Activated CD4-positive, CD25-positive, alpha-beta regulatory T cell treated with anti-CD3 and anti-CD28 coated beads, Interleukin-2, amount 50 U/mL, for 16 hours (primary cell): ENCODE data around the gene DYNLRB2.
A peak's percentile ranks its signal among the peaks of the same experiment; 100 is the strongest.

Experiments used
- DNase-seq: peaks from one replicate; pipeline ENCODE4 v3.0.0-alpha.2; 2020; ENCODE audit warnings: low read depth, low spot score

DYNLRB2 gene

DNA sequence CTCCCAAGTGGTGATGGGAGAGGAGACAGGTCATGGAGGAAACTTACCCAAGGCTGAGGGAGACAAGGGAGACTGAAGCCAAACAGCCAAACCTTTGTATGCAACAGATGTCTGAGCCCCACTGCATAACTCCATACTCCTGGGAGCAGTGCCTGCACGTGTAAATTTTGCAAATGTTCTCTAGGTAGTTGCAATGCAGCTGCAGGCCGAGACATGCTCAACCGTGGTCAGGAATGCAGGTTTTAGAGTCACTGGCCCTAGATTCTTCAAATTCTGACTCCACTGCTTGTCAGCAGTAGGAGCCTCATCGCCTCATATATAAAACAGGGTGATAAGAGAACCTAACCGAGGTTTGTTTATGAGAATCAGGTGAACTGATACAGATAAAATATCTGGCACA is 11.5 kb downstream of the DYNLRB2 start:
- no peak for DNase-seq

- no peak for DNase-seq
Observed at GRCh38 chr16:80554033-80554432, 13.2 kb downstream of the DYNLRB2 start.

- DNase-seq = no peak
Observed at GRCh38 chr16:80556481-80556880, 15.7 kb downstream of the DYNLRB2 start.

DNA sequence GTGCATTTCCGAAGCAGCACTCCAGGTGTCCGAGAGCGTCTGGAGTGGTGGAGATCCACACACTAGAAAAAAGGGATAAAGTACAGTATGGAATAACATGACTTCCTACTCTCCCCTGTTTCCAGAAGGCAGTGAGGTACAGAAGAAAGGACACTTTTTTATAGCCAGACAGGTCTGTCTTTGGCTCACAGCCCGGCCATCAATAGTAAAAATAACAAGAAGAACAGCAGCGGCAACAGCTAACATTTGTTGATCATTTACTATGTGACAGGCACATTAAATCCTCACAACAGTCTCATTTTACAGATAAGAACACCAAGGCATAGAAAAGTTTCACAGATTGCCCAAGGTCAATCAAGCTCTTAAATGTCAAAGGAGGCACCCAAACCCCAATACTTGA is 16.2 kb downstream of the DYNLRB2 start:
- no peak for DNase-seq

- no peak for DNase-seq
Observed at GRCh38 chr16:80559369-80559768, 18.6 kb downstream of the DYNLRB2 start.

DNA sequence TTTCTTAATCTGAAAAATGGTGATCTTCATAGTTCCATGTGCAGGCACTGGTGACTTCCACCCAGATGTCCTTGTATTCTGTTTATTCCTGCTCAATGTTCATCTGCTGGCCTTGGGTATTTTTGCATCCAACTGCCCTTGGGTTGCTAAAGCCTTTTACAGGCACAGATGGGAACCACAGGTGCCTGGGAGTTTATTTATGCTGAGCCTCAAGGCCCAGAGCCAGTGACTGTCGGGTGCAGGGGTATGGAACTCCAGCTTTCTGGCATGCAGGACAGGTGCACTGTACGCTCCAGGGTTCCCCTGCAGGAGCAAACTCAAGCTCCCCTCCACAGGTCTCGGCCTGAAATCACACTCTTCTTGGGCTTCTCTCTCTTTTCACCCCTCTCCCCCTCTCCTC is 22.3 kb downstream of the DYNLRB2 start:
- DNase-seq = no peak

DNA sequence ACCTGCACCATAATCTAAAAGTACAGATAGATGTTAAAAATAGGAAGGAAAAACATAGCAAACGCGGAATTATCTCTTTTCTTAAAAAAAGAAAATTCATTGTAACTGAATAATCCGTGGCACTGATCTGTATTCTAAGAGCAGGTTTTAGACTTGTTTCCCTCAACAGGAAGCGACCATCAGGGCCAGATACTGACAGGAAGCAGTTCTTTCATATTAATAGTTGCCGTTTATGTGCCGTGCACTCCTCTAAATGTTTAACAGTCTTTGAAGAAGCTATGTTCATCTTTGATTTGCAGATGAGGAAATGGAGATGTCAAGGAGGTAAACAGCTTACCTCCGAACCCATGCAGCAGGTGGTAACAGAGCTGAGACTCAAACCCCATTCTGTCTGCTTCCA is 23.6 kb downstream of the DYNLRB2 start:
- DNase-seq = no peak

DNA sequence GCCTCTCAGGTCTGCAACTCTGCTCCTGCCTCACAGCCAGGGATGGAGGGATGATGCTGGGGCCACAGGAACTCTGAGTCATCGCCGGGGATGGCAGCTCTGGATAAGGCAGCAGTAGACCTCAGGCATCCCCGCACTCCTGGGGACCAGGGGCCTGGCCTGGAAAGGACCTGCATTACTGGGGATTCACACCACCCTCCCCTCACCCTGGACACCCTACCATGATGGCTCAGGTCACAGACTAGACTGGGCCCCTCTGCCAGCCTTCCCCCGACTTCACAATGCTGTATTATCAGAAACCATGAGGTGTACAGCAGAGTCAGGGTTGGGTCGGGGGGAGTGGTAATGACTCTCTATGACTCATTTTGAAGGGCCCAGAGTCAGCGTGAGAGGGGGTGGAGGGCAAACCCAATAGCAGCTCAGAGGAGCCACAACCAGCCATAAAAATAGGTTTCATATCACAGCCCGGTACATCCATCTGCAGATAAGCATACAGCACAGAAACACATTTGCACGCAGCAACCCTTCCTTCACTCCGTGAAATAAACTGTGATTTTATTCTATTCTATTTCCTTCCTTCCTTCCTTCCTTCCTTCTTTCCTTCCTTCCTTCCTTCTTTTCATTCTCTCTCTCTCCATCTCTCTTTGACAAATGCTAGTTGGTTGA is 28.8 kb downstream of the DYNLRB2 start:
- peak; percentile 44 for DNase-seq

GRCh38 chr16:80570106-80570478 is 29.3 kb downstream of the DYNLRB2 start:
- DNase-seq = no peak

DNA sequence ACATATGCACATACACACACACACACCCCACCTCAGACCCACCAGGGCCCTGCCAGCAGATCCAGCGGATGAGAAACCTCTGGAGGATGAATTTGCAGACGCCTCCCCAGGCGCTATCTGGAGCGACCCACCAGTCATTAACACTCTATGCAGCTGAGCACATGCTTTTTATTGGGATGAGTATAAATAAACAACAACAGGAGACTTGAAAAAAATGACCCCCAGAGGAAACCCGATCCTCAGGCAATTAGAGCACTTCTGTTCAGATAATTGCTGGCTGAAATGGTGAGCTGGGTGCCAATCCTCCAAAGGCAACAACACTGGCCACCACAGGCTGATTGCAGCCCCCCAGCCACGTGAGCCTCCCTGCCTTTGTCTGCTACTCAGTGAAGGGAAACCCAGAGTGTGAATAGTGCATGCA is 32.9 kb downstream of the DYNLRB2 start:
- DNase-seq = no peak

- DNase-seq = no peak
Observed at GRCh38 chr16:80576343-80576912, 35.6 kb downstream of the DYNLRB2 start.

GRCh38 chr16:80577485-80578280 is 36.9 kb downstream of the DYNLRB2 start:
- no peak for DNase-seq

GRCh38 chr16:80580109-80580832 is 39.5 kb downstream of the DYNLRB2 start:
- peak; percentile 45 for DNase-seq

- DNase-seq = no peak
Observed at GRCh38 chr16:80583466-80583865, 42.7 kb downstream of the DYNLRB2 start.

DNA sequence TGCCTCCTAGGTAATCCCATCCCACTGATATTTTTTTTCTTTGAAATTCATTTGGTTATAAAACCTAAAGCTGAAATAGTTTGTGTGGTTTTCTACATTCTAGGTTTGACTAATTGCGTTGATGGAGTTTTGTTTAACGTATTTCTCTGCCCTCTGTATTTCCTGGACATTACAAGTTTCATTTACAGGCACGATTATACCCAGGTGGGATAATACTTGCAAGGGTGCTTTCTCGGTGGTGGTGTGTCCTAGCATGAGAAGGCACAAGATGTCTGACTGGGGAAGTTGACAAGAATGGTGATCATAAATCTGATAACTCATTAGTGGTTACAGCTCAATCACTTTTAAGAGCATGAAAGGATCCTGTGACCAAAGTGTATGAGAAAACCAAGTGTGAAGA is 45.0 kb downstream of the DYNLRB2 start:
- no peak for DNase-seq

DNA sequence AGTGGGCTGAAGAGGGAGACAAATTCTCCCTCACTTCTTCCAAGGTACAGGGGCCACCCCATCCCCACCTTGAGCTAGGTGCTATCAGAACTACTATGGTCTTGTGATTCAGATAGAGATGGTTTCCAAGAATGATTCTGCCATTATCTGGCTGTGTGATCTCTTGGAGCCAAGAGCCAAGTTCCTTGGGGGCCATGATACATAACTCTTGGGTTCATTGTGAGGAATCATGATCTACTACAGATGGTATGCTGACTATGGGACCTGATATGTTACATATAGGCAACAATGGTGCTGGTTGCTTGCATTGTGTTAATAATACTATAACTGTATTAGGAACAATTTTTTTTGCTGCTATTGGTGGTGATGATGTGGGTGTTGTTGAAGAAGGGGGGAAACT is 45.7 kb downstream of the DYNLRB2 start:
- DNase-seq = no peak

DNA sequence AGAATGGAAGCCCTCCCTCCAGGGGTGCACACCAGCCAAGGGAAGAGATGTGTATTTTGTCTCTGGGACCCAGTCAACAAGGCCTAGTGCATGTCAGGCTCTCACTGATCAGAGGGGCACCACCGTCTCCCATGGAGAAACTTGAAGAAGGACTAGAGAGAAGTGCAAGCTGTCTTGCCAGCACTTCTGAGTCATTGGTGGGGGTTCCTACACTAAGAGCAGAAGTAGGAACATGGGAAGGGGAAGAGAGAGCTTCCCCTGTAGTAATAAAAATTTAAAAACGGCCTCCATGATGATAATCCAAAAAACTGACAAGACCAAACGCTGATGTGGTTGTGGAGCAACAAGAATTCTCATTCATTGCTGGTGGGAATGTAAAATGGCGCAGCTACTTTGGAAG is 46.3 kb downstream of the DYNLRB2 start:
- DNase-seq = no peak

GRCh38 chr16:80591071-80591915 is 50.5 kb downstream of the DYNLRB2 start:
- no peak for DNase-seq

- no peak for DNase-seq
Observed at GRCh38 chr16:80592273-80592672, 51.5 kb downstream of the DYNLRB2 start.

- no peak for DNase-seq
Observed at GRCh38 chr16:80594756-80595155, 54.0 kb downstream of the DYNLRB2 start.

DNA sequence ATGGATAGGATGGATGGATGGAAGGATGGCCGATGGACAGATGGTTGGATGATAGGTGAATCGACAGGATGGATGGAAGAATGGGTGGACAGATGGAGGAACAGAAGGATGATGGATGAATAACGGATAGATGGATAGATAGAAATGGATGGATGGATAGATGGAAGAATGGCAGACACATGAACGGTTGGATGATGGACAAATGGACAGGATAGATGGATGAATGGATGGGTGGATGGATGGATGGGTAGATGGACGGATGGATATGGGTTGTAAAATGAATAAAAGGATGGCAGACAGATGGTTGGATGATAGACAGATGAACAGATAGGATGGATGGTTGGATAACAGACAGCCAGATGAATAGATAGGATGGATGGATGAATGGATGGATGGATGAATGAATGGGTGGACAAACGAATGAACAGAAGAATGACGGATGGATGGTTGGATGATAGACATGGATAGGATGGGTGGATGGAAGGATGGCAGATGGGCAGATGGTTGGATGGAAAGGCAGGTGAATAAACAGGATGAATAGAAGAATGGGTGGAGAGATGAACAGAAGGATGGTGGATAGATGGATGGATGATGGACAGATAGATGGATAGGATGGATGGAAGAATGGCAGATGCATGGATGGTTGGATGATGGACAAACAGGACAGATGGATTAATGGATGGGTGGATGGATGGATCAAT is 55.9 kb downstream of the DYNLRB2 start:
- no peak for DNase-seq
